HepG2 (cell line): ENCODE data around the gene LMAN1L. TPM values are rescaled to one million over a fixed set of nuclear protein-coding genes. Genes with fewer than 3 reads are reported as not detected.

Source experiments
- ATAC-seq: fragments of 200-7000 bp; cut with Tn5 transposase; 3 replicates; pipeline ENCODE4 v1.9.1; 2020; ENCODE audit warnings: mild to moderate bottlenecking, moderate library complexity
- BruUV-seq: library from RNA; stranded (reverse); fragments of 400-500 nt; replicated peaks from 2 replicates; lab custom pipeline; 2021; lab: Mats Ljungman, UMichigan
- CTCF ChIA-PET: fragments of 300-600 bp; formaldehyde crosslinking; extraction: SDS; loops from one replicate; lab custom pipeline; 2021; ENCODE audit warnings: low total read pairs, inconsistent platforms, low intra/inter-chr PET ratio; lab: Yijun Ruan, JAX
- POLR2A ChIA-PET: fragments of 350-600 bp; sonication (Branson Sonifier 250); formaldehyde crosslinking; loops from one replicate; lab custom pipeline; 2020; ENCODE audit warnings: antibody characterized with exemption, inconsistent platforms; lab: Yijun Ruan, JAX
- DNase-seq: peaks from one replicate; pipeline ENCODE4 v3.0.0-alpha.2; 2015; ENCODE audit warnings: low spot score
- FAIRE-seq: peaks from 3 replicates; lab custom pipeline; 2011; peaks lifted over from hg19 to GRCh38; lab: Jason Lieb, UNC
- H2AFZ ChIP-seq: one replicate; pipeline ENCODE4 v1.6.1; 2011; ENCODE audit warnings: low read length, inconsistent platforms
- H3K27ac ChIP-seq: fragments of 300-600 bp; 3 replicates; pipeline ENCODE4 v1.8.0; 2011; ENCODE audit warnings: mixed run types, mild to moderate bottlenecking, mixed read lengths, low read length, inconsistent platforms; ENCODE audit not compliant: insufficient read depth; ENCODE audit errors: extremely low read length
- H3K27me3 ChIP-seq, 2 experiments: fragments of 200-600 bp in 1 of 2; 2 replicates in 1 of 2; 3 replicates in 1 of 2; pipeline versions ENCODE4 v1.6.0 to v1.8.0; 2011; ENCODE audit warnings: low read length in 2 of 2, mild to moderate bottlenecking in 2 of 2, moderate library complexity in 2 of 2, inconsistent platforms in 1 of 2; ENCODE audit not compliant: insufficient read depth in 2 of 2, control insufficient read depth in 1 of 2
- H3K36me3 ChIP-seq, 2 experiments: fragments of 200-600 bp in 1 of 2; replicated peaks in 1 of 2; 2 replicates in 1 of 2; 3 replicates in 1 of 2; pipeline versions ENCODE4 v1.5.1 to v1.8.0; 2011; ENCODE audit warnings: low read length in 2 of 2, inconsistent platforms in 1 of 2; ENCODE audit not compliant: insufficient read depth in 2 of 2, control insufficient read depth in 1 of 2
- H3K4me1 ChIP-seq: 2 replicates; pipeline ENCODE4 v1.5.1; 2012; ENCODE audit warnings: low read length, inconsistent platforms; ENCODE audit not compliant: insufficient read depth
- H3K4me2 ChIP-seq: 2 replicates; pipeline ENCODE4 v1.6.0; 2011; ENCODE audit warnings: low read depth, low read length, inconsistent platforms
- H3K4me3 ChIP-seq, 3 experiments: fragments of 200-600 bp in 1 of 3; sonication (generic), shearing (Covaris generic) in 1 of 3; replicated peaks in 1 of 3; 2 replicates each; pipeline ENCODE4 v1.5.1; 2011 to 2016; ENCODE audit warnings: low read length in 3 of 3, inconsistent platforms in 2 of 3, low read depth in 2 of 3, mild to moderate bottlenecking in 2 of 3, control low read depth in 1 of 3, mixed read lengths in 1 of 3; ENCODE audit not compliant: insufficient read depth in 1 of 3
- H3K79me2 ChIP-seq: one replicate; pipeline ENCODE4 v1.6.1; 2011; ENCODE audit warnings: low read length, inconsistent platforms; ENCODE audit not compliant: insufficient read depth
- H3K9ac ChIP-seq: 2 replicates; pipeline ENCODE4 v1.6.0; 2011; ENCODE audit warnings: mild to moderate bottlenecking, low read depth, low read length, inconsistent platforms; ENCODE audit not compliant: insufficient read depth
- H3K9me3 ChIP-seq: 2 replicates; pipeline ENCODE4 v1.5.1; 2012; ENCODE audit warnings: mild to moderate bottlenecking, low read length
- H4K20me1 ChIP-seq: 2 replicates; pipeline ENCODE4 v1.6.0; 2011; ENCODE audit warnings: inconsistent platforms, mild to moderate bottlenecking, low read length, moderate library complexity; ENCODE audit not compliant: insufficient read depth
- NFKBIZ ChIP-seq: IDR thresholded peaks from 2 replicates; pipeline ENCODE4 v1.6.1; 2018; ENCODE audit warnings: missing genetic modification reagents, missing compliant biosample characterization
- NFYC ChIP-seq: IDR thresholded peaks from 2 replicates; pipeline ENCODE4 v1.6.1; 2016; ENCODE audit warnings: missing genetic modification reagents, missing compliant biosample characterization
- PCBP2 ChIP-seq: fragments of 200-400 bp; formaldehyde crosslinking; optimal IDR thresholded peaks from 2 replicates; pipeline ENCODE3; 2018; ENCODE audit warnings: low read length, low read depth; ENCODE audit not compliant: poor library complexity, severe bottlenecking
- SMAD1 ChIP-seq: sonication (generic); formaldehyde crosslinking; IDR thresholded peaks from 2 replicates; pipeline ENCODE4 v1.4.0; 2020; ENCODE audit warnings: missing genetic modification reagents, low read depth, mild to moderate bottlenecking, borderline replicate concordance
- ZFP1 ChIP-seq: IDR thresholded peaks from 2 replicates; pipeline ENCODE4 v1.6.1; 2016
- ZHX2 ChIP-seq, 2 experiments: sonication (generic) in 1 of 2; formaldehyde crosslinking in 1 of 2; IDR thresholded peaks; 2 replicates each; pipeline versions ENCODE4 v1.6.1 to v1.9.0; 2014 to 2022; ENCODE audit warnings: antibody characterized with exemption in 1 of 2, borderline replicate concordance in 1 of 2, inconsistent platforms in 1 of 2, low read depth in 1 of 2, missing genetic modification reagents in 1 of 2
- ZNF318 ChIP-seq: sonication (generic); formaldehyde crosslinking; IDR thresholded peaks from 2 replicates; pipeline ENCODE4 v1.4.0; 2020; ENCODE audit warnings: mild to moderate bottlenecking, missing genetic modification reagents
- ZNF75D ChIP-seq: sonication (generic); formaldehyde crosslinking; IDR thresholded peaks from 2 replicates; pipeline ENCODE4 v1.8.1; 2023; ENCODE audit warnings: missing genetic modification reagents, mild to moderate bottlenecking, borderline replicate concordance
- WGBS: methylation state at CpG from one replicate; pipeline ENCODE4 v1.1.6; 2017; ENCODE audit warnings: low lambda C conversion rate; 5-methylcytosine and 5-hydroxymethylcytosine counted together
- in situ Hi-C: cut with HindIII; loops from 2 replicates; pipeline ENCODE4 v1.10.0; 2017; ENCODE audit warnings: low pct_unique_long_range_greater_than_20kb; ENCODE audit not compliant: extremely low pct_ligation_motif_present
- intact Hi-C: fragments of 100-400 bp; cut with micrococcal nuclease; formaldehyde crosslinking; loops from one replicate; pipeline ENCODE4 v1.10.0; 2022; ENCODE audit not compliant: unreplicated experiment
- polyA plus RNA-seq, 8 experiments: library from polyadenylated mRNA; depleted of rRNA in 3 of 8; stranded (reverse) in 7 of 8; unstranded in 1 of 8; fragments of >200 nt; fragmentation: Illumina TruSeq in 4 of 8; extraction: Trizol in 4 of 8; gene quantifications; 2 replicates each; pipeline versions ENCODE4 v1.2.1 to v1.2.3, GENCODE V29; 2011 to 2016; ENCODE audit warnings: low read depth in 4 of 8, missing spikeins in 1 of 8, mixed read lengths in 1 of 8; ENCODE audit not compliant: insufficient read depth in 1 of 8
- total RNA-seq, 5 experiments: library from RNA; depleted of rRNA; stranded (reverse); fragments of >200 nt; fragmentation: Illumina TruSeq; extraction: Trizol; gene quantifications; 2 replicates each; pipeline ENCODE4 v1.2.3, GENCODE V29; 2016; ENCODE audit warnings: low read depth in 1 of 5

Gene LMAN1L
- total and polyA plus RNA-seq, 2 of the 13 experiments (the other 11 are each of a cell fraction or from before 2014, with no cell fraction given): not detected

- FAIRE-seq (no peak), DNase-seq (no peak), ATAC-seq (no peak)
- H3K4me3 ChIP-seq: no peak overlapping the region
- intact Hi-C loops: no loop called here
- no peak overlapping the region for H3K9ac ChIP-seq
- H3K4me2 ChIP-seq: no peak overlapping the region
- H3K36me3 ChIP-seq: no peaks in the 10 kb centered on the region
- CTCF ChIA-PET: no interaction called here
- H3K9me3 ChIP-seq: no peaks in the 10 kb centered on the region
- no CpG with 5 or more reads among the region's 5 CpGs for WGBS
- in situ Hi-C loops: no loop called here
- H3K4me1 ChIP-seq: peaks cover 14% of the 10 kb centered on the region
- peaks cover 5 to 65% of the 10 kb centered on the region in 2 experiments; a peak in 4 of 5 replicates for H3K27me3 ChIP-seq
- H2AFZ ChIP-seq: no peak overlapping the region
- H3K27ac ChIP-seq: no peak overlapping the region
- POLR2A ChIA-PET: no interaction called here
- H3K79me2 ChIP-seq: no peaks in the 10 kb centered on the region
- no TSS peak for BruUV-seq
- no peaks in the 10 kb centered on the region; the same call in 1 of the 2 replicates for H4K20me1 ChIP-seq
- TF ChIP-seq ZNF318 (CRISPR knock-in tag): no peak
- TF ChIP-seq NFKBIZ (CRISPR knock-in tag): no peak
- no peak for TF ChIP-seq PCBP2
- TF ChIP-seq ZFP1 (CRISPR knock-in tag): no peak
- no peak for TF ChIP-seq ZNF75D (CRISPR knock-in tag)
- TF ChIP-seq SMAD1 (CRISPR knock-in tag): no peak
- TF ChIP-seq NFYC (CRISPR knock-in tag): no peak
- TF ChIP-seq ZHX2 (IDR thresholded peaks at IDR 0.05; ENCODE audit: low read depth): no peak
- TF ChIP-seq ZHX2 (CRISPR knock-in tag; IDR thresholded peaks at IDR 0.05; ENCODE audit: borderline replicate concordance): no peak
These were observed 15.0 kb downstream of the LMAN1L start for GRCh38 chr15:74827614-74828013.
